SK-MEL-5 (cell line): ENCODE measurements around the gene PTPRA. TPM values are rescaled to one million over a fixed set of nuclear protein-coding genes. Genes with fewer than 3 reads are reported as not detected.
"Not testable (repeated sequence)": the region's sequence is repeated elsewhere in the genome, so short reads cannot be mapped to it uniquely, and the experiment has no call there.

Experiments used
- DNase-seq: peaks from one replicate; pipeline ENCODE4 v3.0.0-alpha.2; 2016; ENCODE audit warnings: low read depth, low spot score
- in situ Hi-C: cut with HindIII; loops from 2 replicates; pipeline ENCODE4 v1.10.0; 2016; ENCODE audit warnings: low sequenced_read_pairs, high pct_unique_total_duplicates, low pct_unique_long_range_greater_than_20kb
- total RNA-seq: library from RNA; depleted of rRNA; stranded (reverse); fragments of >200 nt; shearing (Covaris generic); gene quantifications from 2 replicates; pipeline ENCODE4 v1.2.3, GENCODE V29; 2014

The PTPRA gene
- total RNA-seq, 1 experiment from 2014 or later = 35.2 TPM

DNA sequence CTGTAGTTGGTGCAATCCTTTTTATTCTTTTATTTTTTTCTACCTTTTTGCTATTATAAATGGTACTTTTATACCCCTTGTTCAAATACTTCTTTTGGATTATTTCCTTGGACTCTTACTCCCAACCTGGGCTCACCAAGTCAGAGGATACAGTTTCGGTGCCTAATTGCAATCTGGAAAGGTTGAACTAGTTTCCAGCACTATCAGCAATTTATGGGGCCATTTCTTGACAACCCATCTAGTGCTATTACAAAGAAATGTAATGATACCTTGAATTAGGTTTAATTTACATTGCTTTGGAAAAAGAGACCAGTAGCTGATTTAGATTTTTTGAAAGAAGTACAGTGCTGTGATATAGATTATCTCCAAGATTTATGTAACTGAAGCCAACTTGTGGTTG is 5.2 kb downstream of the PTPRA start:
- in situ Hi-C loops = no loop called here
- DNase-seq = no peak

DNA sequence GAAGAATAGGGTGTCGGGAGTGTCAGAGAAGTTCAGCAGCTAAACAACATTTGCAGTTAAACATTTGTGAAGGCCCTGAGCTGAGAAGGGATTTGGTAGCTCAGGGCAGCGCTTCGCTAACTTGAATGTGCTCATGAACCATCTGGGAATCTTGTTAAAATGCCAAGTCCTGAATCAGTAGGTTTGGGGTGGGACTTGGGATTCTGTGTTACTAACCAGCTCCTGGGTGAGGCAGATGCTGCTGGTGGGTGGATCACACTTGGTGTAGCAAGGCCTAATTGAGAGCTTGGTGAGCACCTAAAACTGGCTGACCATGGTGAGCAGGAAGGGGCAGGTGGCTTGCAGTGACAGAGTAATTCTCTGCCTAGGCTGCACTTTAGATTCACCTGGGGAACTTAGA is 5.9 kb downstream of the PTPRA start:
- in situ Hi-C loops = no loop called here
- no peak for DNase-seq

GRCh38 chr20:2880650-2881049 is 7.4 kb downstream of the PTPRA start:
- in situ Hi-C loops = no loop called here

GRCh38 chr20:2883726-2884637 is 10.7 kb downstream of the PTPRA start:
- in situ Hi-C loops = no loop called here
- DNase-seq = no peak

More at GRCh38 chr20:2880650-2881049, 7.4 kb downstream of the PTPRA start:
- no peak for DNase-seq

DNA sequence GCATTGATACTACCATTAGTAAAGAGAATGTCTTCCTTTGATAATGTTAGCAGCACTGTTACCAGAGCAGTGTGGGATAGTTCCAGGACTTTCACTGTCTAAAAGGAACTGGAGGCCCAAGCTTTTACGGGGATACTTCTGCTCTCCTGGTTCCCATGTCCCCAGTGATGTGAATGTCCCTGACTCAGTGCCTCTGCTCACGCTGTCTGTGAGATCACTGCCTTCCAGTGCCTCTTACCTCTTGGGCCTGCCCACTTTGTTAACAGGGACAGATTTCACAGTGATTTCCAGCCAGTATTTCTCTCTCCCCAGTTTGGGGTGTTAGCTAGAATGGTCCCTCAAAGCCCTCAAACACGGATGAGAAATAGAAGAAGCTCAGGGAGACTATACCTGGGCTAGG is 14.4 kb downstream of the PTPRA start:
- no peak for DNase-seq

DNA sequence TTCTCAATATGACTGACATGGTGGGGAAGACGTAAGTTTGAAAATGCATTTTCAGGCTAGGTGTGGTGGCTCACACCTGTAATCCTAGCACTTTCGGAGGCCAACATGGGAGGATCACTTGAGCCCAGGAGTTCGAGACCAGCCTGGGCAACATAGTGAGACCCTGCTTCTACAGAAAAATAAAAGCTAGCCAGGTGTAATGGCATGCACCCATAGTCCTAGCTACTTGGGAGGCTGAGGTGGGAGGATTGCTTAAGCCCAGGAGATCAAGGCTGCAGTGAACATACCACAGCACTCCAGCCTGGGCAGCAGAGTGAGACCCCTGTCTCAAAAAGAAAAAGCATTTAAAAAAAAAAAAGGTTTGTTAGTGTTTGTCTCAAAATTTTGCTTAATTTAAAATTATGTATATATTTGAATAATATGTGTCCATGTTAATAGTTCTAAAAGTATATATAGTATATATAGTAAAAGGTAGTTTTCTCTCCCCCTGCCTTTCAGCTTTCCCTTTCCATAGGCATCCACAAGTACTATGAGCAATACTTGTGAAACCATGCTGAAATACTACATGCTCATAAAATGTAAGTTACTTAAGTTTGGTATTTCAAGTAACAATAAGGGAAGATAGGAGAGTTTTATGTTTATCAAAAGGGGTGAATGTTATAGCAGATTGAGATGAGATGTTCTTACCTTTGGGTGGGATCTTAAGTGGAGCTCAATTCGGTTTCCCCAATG is 15.1 kb downstream of the PTPRA start:
- in situ Hi-C loops = no loop called here
- DNase-seq = no peak

More for the DNA sequence above, 14.4 kb downstream of the PTPRA start:
- in situ Hi-C loops = no loop called here

GRCh38 chr20:2889209-2889608 is 15.9 kb downstream of the PTPRA start:
- in situ Hi-C loops = no loop called here

GRCh38 chr20:2889797-2890196 is 16.5 kb downstream of the PTPRA start:
- DNase-seq = no peak
- in situ Hi-C loops = no loop called here

More at GRCh38 chr20:2889209-2889608, 15.9 kb downstream of the PTPRA start:
- DNase-seq = no peak

DNA sequence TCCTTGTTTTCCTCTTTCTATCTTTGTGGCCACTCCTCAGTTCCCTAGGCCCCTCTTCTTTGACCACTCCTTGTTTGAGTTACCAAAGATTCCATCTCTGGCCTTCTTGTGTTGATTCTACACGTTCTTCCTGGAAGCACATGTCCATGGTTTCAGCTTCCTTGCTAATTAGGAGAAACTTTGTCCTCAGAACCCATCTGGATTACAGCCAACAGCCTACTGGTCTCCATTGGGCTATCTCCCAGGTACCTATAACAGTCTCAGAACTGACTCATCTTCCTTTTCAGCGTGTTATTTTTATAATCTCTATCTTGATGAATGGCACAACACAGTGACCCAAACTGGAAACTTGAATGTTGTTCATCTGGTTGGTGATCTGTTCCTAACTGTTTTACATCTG is 17.5 kb downstream of the PTPRA start:
- no peak for DNase-seq
- in situ Hi-C loops = no loop called here

DNA sequence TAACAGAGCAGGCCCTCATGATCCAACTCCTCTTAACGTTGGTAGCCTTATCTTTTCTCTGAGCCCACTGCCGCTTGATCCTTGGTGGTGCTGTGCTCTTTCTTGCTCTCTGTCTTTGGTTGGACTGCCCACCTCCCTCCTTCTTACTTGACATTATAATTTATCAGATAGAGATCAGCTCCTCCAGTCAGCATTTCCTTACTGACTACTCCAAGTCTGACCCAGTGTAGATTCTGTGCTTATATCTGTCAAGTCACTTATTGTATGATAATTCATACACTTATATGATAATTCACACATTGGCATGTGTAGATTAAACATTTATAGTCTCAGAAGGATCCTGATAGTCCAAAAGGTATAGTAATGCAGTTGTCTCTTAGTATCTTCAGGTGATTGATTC is 18.1 kb downstream of the PTPRA start:
- DNase-seq = no peak
- in situ Hi-C loops = no loop called here

- DNase-seq = no peak
- in situ Hi-C loops = no loop called here
Observed at GRCh38 chr20:2892376-2892775, 19.1 kb downstream of the PTPRA start.

- in situ Hi-C loops = no loop called here
- DNase-seq = no peak
Observed at GRCh38 chr20:2894221-2894620, 20.9 kb downstream of the PTPRA start.

DNA sequence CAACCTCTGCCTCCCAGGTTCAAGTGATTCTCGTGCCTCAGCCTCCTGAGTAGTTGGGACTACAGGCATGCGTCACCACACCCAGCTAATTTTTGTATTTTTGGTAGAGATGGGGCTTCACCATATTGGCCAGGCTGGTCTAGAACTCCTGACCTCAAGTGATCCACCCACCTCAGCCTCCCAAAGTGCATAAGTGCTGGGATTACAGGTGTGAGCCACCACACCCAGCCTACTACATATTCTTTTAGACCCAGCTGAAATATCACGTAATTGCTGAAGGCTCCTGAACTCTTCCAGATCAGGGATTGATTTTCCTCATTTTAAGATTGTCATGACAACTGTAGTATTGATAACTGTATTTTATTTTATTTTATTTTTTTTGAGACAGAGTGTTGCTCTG is 21.9 kb downstream of the PTPRA start:
- DNase-seq, in situ Hi-C loops: not testable (repeated sequence)

GRCh38 chr20:2899243-2899642 is 26.0 kb downstream of the PTPRA start:
- DNase-seq = no peak
- in situ Hi-C loops = no loop called here

- in situ Hi-C loops = no loop called here
- DNase-seq = no peak
Observed at GRCh38 chr20:2900845-2901592, 27.7 kb downstream of the PTPRA start.

DNA sequence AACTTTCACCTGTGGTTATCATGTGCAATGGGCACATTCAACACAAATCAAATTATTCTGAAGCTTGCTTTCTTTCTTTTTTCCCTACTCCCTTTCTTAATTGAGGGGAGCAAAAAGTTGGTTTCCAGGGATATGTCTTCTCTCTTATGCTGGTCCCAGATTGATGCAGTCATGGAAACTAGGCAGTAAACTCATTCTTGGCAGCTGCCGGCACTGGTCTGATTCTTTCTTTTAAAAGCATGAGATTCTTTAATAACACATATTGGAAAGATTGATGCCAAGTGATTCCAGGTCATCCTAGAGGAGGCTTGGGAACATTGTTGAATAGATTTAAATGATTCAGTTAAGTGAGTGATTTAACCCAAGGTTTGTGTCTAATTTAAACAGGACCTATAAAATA is 29.0 kb downstream of the PTPRA start:
- no peak for DNase-seq
- in situ Hi-C loops = no loop called here

GRCh38 chr20:2902818-2903217 is 29.5 kb downstream of the PTPRA start:
- in situ Hi-C loops = no loop called here
- DNase-seq = no peak

GRCh38 chr20:2903686-2904085 is 30.4 kb downstream of the PTPRA start:
- no peak for DNase-seq
- in situ Hi-C loops = no loop called here
